PC-3 (cell line): Measurements from ENCODE around the gene PIM3.

Experiments
- CTCF ChIP-seq: fragments of 300-600 bp; sonication (generic); conservative IDR thresholded peaks from 2 replicates; pipeline ENCODE4 v1.5.1; 2017; ENCODE audit warnings: antibody characterized with exemption, low read depth, mild to moderate bottlenecking, low read length
- EZH2 ChIP-seq: fragments of 300-600 bp; sonication (generic); IDR thresholded peaks from one replicate; pipeline ENCODE4 v1.6.1; 2017; ENCODE audit warnings: antibody characterized with exemption, mild to moderate bottlenecking, low read length; ENCODE audit not compliant: unreplicated experiment
- EZH2phosphoT487 ChIP-seq: fragments of 300-600 bp; sonication (generic); IDR thresholded peaks from 2 replicates; pipeline ENCODE4 v1.6.1; 2018; ENCODE audit warnings: mild to moderate bottlenecking, antibody characterized with exemption, low read length, borderline replicate concordance

DNA sequence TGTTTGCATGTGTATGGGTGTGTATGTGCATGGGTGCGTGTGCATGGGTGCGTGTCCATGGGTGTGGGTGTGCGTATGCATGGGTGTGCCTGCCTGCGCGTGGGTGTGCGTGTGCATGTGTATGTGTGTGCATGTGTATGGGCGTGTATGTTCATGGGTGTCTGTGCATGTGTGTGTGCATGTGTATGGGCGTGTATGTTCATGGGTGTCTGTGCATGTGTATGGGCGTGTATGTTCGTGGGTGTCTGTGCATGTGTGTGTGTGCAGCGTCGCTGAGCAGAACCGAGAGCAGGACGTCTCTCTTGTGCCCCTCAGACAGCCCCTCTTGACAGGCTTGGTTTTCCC, 38.1 kb downstream of the PIM3 start:
- TF ChIP-seq EZH2 (no peak), CTCF (no peak), EZH2phosphoT487 (no peak)
